Measurements from ENCODE around the gene ADAMTS3. TPM values are rescaled to one million over a fixed set of nuclear protein-coding genes. Genes with fewer than 3 reads are reported as not detected.

The ADAMTS3 gene
- total and polyA plus RNA-seq, 9 of the 15 experiments (the other 6 are each of a cell fraction or from before 2014, with no cell fraction given) = 4.0 to 18.0 (median 12.1) TPM

DNA sequence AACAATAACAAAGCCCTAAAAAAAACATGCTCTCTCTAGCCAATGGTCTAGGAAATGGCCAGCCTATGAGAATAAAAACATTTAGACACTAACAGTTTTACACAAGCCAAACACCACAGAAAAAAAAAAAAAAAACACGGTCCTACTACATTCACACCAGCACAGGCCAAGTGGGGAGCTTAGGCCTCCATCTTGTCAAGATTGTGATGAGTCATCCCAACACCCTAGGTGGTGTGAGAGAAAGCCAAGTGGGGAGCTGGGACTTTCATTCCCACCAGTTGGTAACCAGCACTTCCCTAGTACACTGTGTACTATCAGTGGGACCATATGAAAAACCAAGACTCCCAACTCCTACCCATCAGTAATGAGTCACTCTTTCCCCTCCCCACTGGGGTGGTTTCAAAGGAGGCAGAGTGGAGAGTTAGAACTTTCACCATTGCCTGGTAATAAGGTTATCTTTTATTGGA lies 95.6 kb downstream of the ADAMTS3 start (continued):
- TF ChIP-seq, protein P1, sequence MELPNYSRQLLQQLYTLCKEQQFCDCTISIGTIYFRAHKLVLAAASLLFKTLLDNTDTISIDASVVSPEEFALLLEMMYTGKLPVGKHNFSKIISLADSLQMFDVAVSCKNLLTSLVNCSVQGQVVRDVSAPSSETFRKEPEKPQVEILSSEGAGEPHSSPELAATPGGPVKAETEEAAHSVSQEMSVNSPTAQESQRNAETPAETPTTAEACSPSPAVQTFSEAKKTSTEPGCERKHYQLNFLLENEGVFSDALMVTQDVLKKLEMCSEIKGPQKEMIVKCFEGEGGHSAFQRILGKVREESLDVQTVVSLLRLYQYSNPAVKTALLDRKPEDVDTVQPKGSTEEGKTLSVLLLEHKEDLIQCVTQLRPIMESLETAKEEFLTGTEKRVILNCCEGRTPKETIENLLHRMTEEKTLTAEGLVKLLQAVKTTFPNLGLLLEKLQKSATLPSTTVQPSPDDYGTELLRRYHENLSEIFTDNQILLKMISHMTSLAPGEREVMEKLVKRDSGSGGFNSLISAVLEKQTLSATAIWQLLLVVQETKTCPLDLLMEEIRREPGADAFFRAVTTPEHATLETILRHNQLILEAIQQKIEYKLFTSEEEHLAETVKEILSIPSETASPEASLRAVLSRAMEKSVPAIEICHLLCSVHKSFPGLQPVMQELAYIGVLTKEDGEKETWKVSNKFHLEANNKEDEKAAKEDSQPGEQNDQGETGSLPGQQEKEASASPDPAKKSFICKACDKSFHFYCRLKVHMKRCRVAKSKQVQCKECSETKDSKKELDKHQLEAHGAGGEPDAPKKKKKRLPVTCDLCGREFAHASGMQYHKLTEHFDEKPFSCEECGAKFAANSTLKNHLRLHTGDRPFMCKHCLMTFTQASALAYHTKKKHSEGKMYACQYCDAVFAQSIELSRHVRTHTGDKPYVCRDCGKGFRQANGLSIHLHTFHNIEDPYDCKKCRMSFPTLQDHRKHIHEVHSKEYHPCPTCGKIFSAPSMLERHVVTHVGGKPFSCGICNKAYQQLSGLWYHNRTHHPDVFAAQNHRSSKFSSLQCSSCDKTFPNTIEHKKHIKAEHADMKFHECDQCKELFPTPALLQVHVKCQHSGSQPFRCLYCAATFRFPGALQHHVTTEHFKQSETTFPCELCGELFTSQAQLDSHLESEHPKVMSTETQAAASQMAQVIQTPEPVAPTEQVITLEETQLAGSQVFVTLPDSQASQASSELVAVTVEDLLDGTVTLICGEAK (IDR thresholded peaks at IDR 0.05) = peak; percentile 18; the same call in 1 of the 2 replicates
- TF ChIP-seq, protein P1 (CRISPR knock-in tag; IDR thresholded peaks at IDR 0.05) = no peak
- no peak for TF ChIP-seq E2F3 (CRISPR knock-in tag; IDR thresholded peaks at IDR 0.05)
- TF ChIP-seq MBD2 (IDR thresholded peaks at IDR 0.05; ENCODE audit: borderline replicate concordance, low read depth) = peak; percentile 44; the same call in 1 of the 2 replicates
- TF ChIP-seq PTBP1 (IDR thresholded peaks at IDR 0.05; ENCODE audit: low read depth, low read length) = no peak
- TF ChIP-seq, protein P2, sequence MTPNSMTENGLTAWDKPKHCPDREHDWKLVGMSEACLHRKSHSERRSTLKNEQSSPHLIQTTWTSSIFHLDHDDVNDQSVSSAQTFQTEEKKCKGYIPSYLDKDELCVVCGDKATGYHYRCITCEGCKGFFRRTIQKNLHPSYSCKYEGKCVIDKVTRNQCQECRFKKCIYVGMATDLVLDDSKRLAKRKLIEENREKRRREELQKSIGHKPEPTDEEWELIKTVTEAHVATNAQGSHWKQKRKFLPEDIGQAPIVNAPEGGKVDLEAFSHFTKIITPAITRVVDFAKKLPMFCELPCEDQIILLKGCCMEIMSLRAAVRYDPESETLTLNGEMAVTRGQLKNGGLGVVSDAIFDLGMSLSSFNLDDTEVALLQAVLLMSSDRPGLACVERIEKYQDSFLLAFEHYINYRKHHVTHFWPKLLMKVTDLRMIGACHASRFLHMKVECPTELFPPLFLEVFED (CRISPR knock-in tag; conservative IDR thresholded peaks at IDR 0.05) = no peak
- TF ChIP-seq, protein P3, sequence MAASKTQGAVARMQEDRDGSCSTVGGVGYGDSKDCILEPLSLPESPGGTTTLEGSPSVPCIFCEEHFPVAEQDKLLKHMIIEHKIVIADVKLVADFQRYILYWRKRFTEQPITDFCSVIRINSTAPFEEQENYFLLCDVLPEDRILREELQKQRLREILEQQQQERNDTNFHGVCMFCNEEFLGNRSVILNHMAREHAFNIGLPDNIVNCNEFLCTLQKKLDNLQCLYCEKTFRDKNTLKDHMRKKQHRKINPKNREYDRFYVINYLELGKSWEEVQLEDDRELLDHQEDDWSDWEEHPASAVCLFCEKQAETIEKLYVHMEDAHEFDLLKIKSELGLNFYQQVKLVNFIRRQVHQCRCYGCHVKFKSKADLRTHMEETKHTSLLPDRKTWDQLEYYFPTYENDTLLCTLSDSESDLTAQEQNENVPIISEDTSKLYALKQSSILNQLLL (CRISPR knock-in tag; IDR thresholded peaks at IDR 0.05; ENCODE audit: borderline replicate concordance) = no peak
- TF ChIP-seq CTBP1 (IDR thresholded peaks at IDR 0.05; ENCODE audit: borderline replicate concordance) = peak; percentile 26; the same call in 1 of the 2 replicates
- TF ChIP-seq, protein P4, sequence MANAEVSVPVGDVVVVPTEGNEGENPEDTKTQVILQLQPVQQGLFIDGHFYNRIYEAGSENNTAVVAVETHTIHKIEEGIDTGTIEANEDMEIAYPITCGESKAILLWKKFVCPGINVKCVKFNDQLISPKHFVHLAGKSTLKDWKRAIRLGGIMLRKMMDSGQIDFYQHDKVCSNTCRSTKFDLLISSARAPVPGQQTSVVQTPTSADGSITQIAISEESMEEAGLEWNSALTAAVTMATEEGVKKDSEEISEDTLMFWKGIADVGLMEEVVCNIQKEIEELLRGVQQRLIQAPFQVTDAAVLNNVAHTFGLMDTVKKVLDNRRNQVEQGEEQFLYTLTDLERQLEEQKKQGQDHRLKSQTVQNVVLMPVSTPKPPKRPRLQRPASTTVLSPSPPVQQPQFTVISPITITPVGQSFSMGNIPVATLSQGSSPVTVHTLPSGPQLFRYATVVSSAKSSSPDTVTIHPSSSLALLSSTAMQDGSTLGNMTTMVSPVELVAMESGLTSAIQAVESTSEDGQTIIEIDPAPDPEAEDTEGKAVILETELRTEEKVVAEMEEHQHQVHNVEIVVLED (CRISPR knock-in tag; IDR thresholded peaks at IDR 0.05) = no peak
- no peak for TF ChIP-seq TSC22D4 (tag; IDR thresholded peaks at IDR 0.05)
- TF ChIP-seq, protein P5, sequence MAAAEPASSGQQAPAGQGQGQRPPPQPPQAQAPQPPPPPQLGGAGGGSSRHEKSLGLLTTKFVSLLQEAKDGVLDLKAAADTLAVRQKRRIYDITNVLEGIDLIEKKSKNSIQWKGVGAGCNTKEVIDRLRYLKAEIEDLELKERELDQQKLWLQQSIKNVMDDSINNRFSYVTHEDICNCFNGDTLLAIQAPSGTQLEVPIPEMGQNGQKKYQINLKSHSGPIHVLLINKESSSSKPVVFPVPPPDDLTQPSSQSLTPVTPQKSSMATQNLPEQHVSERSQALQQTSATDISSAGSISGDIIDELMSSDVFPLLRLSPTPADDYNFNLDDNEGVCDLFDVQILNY (CRISPR knock-in tag; IDR thresholded peaks at IDR 0.05) = no peak
- TF ChIP-seq ZNF507 (tag; conservative IDR thresholded peaks at IDR 0.05) = no peak

Data from K562 (cell line).